HG03108 (cell line): ENCODE measurements around the gene BAHD1.

ENCODE experiments used
- ATAC-seq: cut with Tn5 transposase; IDR thresholded peaks from one replicate; pipeline ENCODE4 v1.9.1; 2021; ENCODE audit warnings: moderate library complexity; ENCODE audit not compliant: unreplicated experiment

The BAHD1 gene

DNA sequence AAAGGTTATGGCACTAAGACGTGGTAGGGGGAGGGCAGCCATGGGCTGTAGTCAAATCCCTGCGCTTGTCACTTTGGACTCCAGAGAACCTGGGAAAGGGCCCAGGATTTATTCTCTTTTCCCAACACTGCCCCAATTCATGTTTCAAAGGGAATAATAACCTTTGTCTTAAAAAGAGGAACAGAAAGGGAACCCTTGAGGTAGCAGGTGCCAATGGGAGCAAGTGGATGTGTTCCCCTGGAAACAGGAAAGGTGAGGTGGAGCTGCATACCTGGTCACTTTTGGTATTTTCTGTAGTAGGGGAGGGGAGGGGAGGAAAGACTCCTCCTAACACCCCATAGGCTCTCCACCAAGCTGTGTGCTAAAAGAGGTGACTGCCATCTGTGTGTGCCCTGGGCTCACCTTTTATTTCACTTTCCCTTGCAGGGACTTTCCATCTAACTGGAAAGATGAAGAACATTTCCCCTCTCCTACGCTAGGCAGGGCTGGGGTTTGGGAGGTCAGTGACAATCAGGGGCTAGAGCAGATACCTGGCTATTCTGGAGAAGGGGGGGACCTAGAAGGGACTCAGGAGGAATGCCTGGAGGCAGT is 23.9 kb downstream of the BAHD1 start:
- no peak for ATAC-seq

GRCh38 chr15:40465939-40466338 is 25.2 kb downstream of the BAHD1 start:
- no peak for ATAC-seq

- no peak for ATAC-seq
Measured at GRCh38 chr15:40466426-40467260, 25.9 kb downstream of the BAHD1 start.

GRCh38 chr15:40467261-40467615 is 26.5 kb downstream of the BAHD1 start:
- ATAC-seq, result no peak

GRCh38 chr15:40468898-40469331 is 28.2 kb downstream of the BAHD1 start:
- ATAC-seq, result no peak

DNA sequence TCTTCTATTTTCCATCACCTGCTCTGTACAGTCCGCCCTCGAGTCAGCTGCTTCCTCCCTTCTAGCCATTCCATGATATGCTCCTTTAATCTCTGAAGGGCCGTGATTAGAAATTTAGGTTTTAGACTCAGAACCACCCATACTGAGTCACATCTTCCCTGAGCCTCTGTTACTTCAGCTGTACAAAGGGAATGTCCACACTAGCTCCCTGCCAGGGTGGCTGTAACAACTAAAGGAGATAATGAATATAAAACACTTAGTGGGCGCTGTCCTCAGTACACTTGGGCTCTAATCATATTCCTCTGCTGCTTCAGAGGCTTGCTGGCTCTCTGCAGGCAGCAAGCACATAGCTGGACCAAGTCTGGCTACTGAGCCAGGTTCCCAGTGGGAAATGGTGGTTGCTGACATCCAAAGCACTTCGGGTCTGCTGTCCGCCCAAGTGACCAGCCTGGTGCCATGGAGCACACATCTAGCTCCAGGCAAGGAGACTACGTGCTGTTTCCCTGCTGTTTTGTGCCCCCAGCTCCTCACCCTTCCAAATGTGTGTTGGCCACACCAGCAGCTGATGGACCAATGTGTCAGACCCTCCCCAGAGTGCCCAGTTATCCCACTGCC is 29.1 kb downstream of the BAHD1 start:
- ATAC-seq, result no peak

- peak; percentile 47 for ATAC-seq
Measured at GRCh38 chr15:40470423-40471104, 29.8 kb downstream of the BAHD1 start, which contains the start of gene CHST14. Gene CHST14, plus strand, starts transcription at chr15:40470984. Its CDS starts 230 bp downstream, at chr15:40471214.

DNA sequence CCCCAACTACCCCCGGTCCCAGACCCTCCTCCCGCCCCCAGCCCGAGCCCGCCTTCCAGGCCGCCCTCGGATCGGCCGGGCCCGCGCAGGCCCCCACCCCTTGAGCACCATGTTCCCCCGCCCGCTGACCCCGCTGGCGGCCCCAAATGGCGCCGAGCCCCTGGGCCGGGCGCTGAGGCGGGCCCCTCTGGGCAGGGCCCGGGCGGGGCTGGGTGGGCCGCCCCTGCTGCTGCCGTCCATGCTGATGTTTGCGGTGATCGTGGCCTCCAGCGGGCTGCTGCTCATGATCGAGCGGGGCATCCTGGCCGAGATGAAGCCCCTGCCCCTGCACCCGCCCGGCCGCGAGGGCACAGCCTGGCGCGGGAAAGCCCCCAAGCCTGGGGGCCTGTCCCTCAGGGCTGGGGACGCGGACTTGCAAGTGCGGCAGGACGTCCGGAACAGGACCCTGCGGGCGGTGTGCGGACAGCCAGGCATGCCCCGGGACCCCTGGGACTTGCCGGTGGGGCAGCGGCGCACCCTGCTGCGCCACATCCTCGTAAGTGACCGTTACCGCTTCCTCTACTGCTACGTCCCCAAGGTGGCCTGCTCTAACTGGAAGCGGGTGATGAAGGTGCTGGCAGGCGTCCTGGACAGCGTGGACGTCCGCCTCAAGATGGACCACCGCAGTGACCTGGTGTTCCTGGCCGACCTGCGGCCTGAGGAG is 30.5 kb downstream of the BAHD1 start:
- peak; percentile 32 for ATAC-seq

DNA sequence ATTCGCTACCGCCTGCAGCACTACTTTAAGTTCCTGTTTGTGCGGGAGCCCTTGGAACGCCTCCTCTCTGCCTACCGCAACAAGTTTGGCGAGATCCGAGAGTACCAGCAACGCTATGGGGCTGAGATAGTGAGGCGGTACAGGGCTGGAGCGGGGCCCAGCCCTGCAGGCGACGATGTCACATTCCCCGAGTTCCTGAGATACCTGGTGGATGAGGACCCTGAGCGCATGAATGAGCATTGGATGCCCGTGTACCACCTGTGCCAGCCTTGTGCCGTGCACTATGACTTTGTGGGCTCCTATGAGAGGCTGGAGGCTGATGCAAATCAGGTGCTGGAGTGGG is 31.0 kb downstream of the BAHD1 start:
- ATAC-seq, result no peak

GRCh38 chr15:40472171-40472727 is 31.5 kb downstream of the BAHD1 start:
- ATAC-seq, result no peak

DNA sequence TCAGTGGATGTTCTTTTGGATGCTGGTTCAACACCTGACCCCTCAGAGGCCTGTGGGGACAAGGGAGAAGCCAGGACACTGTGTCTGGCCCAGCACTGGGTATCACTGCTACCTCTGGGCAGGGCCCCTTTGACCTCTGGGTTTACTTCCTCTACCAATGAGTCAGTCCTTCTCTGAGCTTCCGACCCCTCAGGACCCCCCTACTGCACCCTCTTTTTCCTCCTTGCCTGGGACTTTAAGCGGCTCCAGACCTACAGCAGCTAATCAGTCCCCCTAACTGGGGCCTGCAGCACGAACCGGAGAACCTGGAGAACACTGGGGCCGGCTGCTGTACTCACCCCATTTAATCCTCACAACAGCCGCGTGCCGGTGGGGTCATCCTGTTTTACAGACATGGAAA is 33.8 kb downstream of the BAHD1 start:
- ATAC-seq, result no peak

DNA sequence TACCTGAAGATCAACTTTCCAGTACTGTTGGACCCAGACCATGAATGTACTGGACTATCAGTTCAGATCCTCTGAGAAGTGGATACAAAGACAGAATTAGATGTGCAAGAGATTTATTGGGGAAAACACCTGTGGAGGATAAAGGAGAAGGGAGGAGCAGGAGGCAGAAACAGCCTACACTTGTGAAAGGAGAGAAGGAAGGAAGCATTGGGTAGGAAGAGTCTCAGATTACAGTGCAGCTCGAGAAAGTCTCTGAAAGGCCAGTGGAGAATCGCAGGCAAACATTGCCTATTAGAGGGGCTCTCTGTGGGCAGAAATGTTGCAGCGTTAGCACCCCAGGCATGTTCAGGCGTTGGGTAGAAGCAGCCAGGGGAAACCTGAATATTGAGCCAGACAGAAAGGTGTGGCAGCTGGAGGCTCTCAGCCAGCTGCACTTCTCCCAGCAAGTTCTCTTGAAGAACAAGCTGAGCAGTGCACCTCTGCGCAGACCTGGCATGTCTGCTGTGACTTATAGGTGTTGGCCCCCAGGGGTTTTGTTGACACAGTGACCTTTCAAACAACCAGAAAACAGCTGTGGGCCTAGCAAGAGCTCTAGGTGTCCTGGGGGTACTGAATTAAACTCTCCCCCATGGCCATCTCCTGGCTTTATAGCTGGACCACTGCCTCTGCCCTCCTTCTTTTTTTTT is 37.0 kb downstream of the BAHD1 start:
- ATAC-seq, result no peak

DNA sequence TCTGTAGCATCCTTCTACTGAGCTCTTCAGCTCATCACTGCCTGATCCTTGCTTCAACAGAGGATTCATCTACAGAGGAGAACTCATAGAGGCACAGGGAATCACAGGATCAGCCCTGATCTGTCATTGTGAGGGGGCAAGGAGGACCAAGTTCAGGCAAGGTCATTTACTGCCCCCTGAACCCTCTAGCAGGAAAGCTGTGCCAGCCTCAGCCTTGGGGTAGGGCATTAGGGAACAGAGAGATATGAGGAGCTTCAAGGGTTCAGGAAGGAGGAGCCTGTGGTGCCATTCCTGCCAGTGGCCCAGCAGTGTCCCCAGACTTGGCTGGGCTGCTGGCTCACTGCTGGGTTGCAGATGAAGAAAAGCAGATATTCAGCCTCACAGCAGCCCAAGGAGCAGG is 38.3 kb downstream of the BAHD1 start:
- no peak for ATAC-seq

- no peak for ATAC-seq
Measured at GRCh38 chr15:40481341-40482074, 40.8 kb downstream of the BAHD1 start.

GRCh38 chr15:40483919-40484318 is 43.2 kb downstream of the BAHD1 start:
- ATAC-seq, result no peak

DNA sequence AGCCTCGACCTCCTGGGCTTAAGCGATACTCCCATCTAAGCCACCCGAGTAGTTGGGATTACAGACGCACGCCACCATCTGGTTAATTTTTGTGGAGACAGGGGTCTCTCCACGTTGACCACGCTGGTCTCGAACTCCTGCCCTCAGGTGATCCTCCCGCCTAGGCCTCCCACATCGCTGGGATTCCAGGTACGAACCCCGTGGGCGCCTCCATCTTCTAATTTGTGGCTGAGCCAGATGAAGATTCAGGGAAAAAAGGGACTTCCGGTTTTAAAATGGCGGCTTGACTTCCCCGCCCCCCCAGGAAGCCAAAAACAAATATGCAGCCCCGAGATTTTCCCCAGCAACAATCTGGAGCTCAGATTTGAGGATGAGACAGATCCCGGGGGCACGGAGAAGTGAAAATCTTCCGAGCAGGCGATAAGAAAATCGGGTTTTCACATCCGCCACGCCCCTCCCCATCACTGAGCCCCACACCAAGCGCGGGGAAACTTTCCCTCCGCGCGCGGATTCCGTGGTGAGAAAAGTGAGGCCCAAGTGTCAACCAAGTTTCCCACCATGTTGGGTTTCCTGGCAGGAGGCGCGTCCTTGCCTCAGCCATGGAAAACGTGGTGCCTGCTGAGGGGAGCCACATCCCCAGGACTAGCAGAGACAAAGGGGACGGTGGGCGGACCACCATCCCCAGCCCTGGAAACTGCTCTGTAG is 45.5 kb downstream of the BAHD1 start:
- ATAC-seq, result no peak

DNA sequence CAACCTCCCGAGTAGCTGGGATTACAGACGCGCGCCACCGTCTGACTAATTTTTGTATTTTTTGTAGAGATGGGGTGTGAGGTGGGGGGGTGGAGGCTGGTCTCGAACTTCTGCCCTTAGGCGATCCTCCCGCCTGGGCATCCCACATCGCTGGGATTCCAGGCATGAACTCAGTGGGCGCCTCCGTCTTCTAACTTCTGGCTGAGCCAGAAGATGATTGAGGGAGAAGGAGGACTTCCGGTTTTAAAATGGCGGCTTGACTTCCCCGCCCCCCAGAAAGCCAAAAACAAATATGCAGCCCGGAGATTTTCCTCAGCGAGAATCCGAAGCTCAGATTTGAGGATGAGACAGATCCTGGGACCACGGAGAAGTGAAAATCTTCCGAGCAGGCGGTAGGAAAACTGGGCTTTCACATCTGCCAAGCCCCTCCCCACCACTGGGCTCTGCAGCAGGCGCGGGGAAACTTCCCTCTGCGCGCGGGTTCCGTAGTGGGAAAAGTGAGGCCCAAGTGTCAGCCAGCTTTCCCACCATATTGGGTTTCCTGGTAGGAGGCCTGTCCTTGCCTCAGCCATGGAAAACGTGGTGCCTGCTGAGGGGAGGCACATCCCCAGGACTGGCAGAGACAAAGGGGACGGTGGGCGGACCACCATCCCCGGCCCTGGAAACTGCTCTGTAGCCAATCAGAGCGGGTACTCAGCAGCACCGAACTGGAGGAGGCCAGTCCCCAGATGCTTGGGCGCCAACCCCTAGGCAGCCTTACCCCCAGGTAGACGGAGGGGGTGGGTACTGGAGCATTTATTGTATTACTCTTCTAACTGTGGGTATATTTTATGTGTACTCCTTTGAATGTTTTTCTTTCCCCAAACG is 47.3 kb downstream of the BAHD1 start:
- no peak for ATAC-seq
